Body of pancreas (tissue), 4 donors: ENCODE results near the gene MEX3B. TPM values are rescaled to one million over a fixed set of nuclear protein-coding genes. Genes with fewer than 3 reads are reported as not detected.
"Not testable (repeated sequence)": the region's sequence is repeated elsewhere in the genome, so short reads cannot be mapped to it uniquely, and the experiment has no call there.

Experiments
- ATAC-seq: fragments of 150-250 bp; one replicate; pipeline ENCODE4 v1.9.1; 2016
- DNase-seq, 4 donors: peaks; one replicate each; pipeline ENCODE4 v3.0.0-alpha.2; 2019
- H3K27ac ChIP-seq, 4 donors: fragments of 200-600 bp; sonication (generic); 1 replicate in 3 of 4; 2 replicates in 1 of 4; pipeline versions ENCODE4 v1.5.1 to v1.6.1; 2016 to 2019; ENCODE audit warnings: mild to moderate bottlenecking in 1 of 4, mixed read lengths in 1 of 4, moderate library complexity in 1 of 4
- H3K27me3 ChIP-seq, 2 donors: fragments of 200-600 bp; sonication (generic); one replicate each; pipeline ENCODE4 v1.6.0; 2016; ENCODE audit warnings: mild to moderate bottlenecking in 1 of 2
- H3K36me3 ChIP-seq, 2 donors: fragments of 200-600 bp; sonication (generic); replicated peaks in 1 of 2; 2 replicates each; pipeline ENCODE4 v1.5.1; 2016; ENCODE audit warnings: low read depth in 2 of 2; ENCODE audit not compliant: insufficient read depth in 1 of 2
- H3K4me1 ChIP-seq: fragments of 200-600 bp; sonication (generic); one replicate; pipeline ENCODE4 v1.6.0; 2016
- H3K4me3 ChIP-seq, 2 donors: fragments of 200-600 bp; sonication (generic); 1 replicate in 1 of 2; 2 replicates in 1 of 2; pipeline ENCODE4 v1.5.1; 2016 to 2019
- H3K9me3 ChIP-seq, 3 donors: fragments of 200-600 bp; sonication (generic); 1 replicate in 2 of 3; 2 replicates in 1 of 3; pipeline ENCODE4 v1.5.1; 2016
- CTCF ChIP-seq, 7 experiments: fragments of 450-650 bp in 4 of 7; fragments of 200-600 bp in 3 of 7; sonication (generic) in 3 of 7; IDR thresholded peaks; one replicate each; pipeline ENCODE4 v1.5.1; 2016 to 2019; ENCODE audit warnings: antibody characterized with exemption in 7 of 7
- POLR2A ChIP-seq, 3 donors: fragments of 450-650 bp; IDR thresholded peaks; one replicate each; pipeline ENCODE4 v1.6.1; 2016; ENCODE audit warnings: antibody characterized with exemption in 3 of 3, mild to moderate bottlenecking in 2 of 3
- WGBS, 2 donors: methylation state at CpG; one replicate each; pipeline ENCODE4 v1.1.5; 2017; 5-methylcytosine and 5-hydroxymethylcytosine counted together
- intact Hi-C: fragments of 100-400 bp; cut with DNase I; formaldehyde crosslinking; loops from one replicate; pipeline ENCODE4 v1.15.1; 2023
- total RNA-seq, 2 donors: library from RNA; depleted of rRNA; stranded (reverse); fragments of >200 nt; gene quantifications; one replicate each; pipeline ENCODE4 v1.1.0, GENCODE V29; 2016

The MEX3B gene
- total RNA-seq, 2 donors from 2014 or later, result 0.52 TPM; not detected in 1

- Histone ChIP-seq H3K4me3 (no peak overlapping the region), H3K27ac (no peak overlapping the region), H3K36me3 (no peaks in the 10 kb centered on the region), H3K4me1 (peaks cover 20% of the 10 kb centered on the region), H3K27me3 (peaks cover 0 to 9% of the 10 kb centered on the region in 2 donors), H3K9me3 (no peaks in the 10 kb centered on the region)
- ATAC-seq (no peak), DNase-seq (no peak)
- TF ChIP-seq CTCF (IDR thresholded peaks at IDR 0.05) (no peak), POLR2A (IDR thresholded peaks at IDR 0.05) (no peak)
- WGBS, 2 donors, result 90 to 94% methylated on average over 7 of the region's 7 CpGs
- intact Hi-C loops, result no loop called here
Measured at GRCh38 chr15:82039871-82040270, 5.9 kb downstream of the MEX3B start.

GRCh38 chr15:82036461-82036860 is 9.4 kb downstream of the MEX3B start:
- no peak for DNase-seq
- intact Hi-C loops, result no loop called here
- no peak overlapping the region for H3K4me3 ChIP-seq
- H3K36me3 ChIP-seq, result no peaks in the 10 kb centered on the region
- no peak overlapping the region for H3K27ac ChIP-seq
- no peaks in the 10 kb centered on the region for H3K27me3 ChIP-seq
- H3K9me3 ChIP-seq, result no peaks in the 10 kb centered on the region
- no peak for ATAC-seq
- TF ChIP-seq CTCF (IDR thresholded peaks at IDR 0.05) (no peak), POLR2A (IDR thresholded peaks at IDR 0.05) (no peak)
- WGBS, 2 donors, result 69% methylated on average over 7 of the region's 7 CpGs
- H3K4me1 ChIP-seq, result peaks cover 9% of the 10 kb centered on the region

DNA sequence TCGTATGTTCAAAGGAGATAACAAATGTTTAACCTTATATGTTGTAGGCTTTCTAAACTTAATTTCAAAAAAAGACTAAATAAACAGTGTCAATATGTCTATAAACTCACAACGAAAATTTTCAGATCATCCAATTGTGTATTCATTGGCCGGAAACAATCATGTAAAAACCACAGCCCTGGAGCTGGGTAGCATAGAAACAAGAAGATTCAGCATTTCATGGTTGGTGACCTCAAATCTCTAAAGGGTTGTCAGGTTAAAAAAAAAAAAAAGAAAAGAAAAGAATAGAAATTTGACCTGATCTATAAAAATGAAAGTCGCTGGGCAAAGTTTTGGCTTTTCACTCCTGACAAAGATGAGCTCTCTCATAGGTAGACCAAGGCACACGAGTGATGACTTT is 13.9 kb downstream of the MEX3B start:
- ATAC-seq (no peak), DNase-seq (no peak)
- H3K9me3 ChIP-seq, result no peaks in the 10 kb centered on the region
- intact Hi-C loops, result no loop called here
- no peaks in the 10 kb centered on the region for H3K27me3 ChIP-seq
- H3K27ac ChIP-seq, result no peak overlapping the region
- TF ChIP-seq POLR2A (IDR thresholded peaks at IDR 0.05), result no peak
- no peak for TF ChIP-seq CTCF (IDR thresholded peaks at IDR 0.05)
- H3K4me3 ChIP-seq, result no peak overlapping the region
- no peaks in the 10 kb centered on the region for H3K4me1 ChIP-seq
- WGBS, 2 donors, result 57 to 62% methylated on average over 5 of the region's 5 CpGs
- no peaks in the 10 kb centered on the region for H3K36me3 ChIP-seq

DNA sequence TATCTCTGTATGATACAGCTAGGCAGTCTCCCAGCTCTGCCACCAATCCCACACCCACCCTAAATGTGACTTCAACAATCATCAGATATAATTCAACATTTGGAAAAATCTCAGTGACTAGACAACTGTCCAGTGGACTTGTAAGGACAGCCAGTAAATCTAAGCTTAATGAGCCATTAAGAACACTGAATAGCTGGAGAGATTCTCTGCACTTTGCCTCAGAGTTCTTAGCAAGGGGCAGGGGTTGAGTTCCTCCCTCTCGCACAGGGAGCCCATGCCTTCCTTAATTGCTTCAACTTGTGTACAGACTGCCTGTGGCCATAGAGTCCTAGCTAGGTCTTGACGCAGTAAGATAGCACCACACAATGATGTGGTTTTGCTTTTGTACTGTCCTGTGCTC is 15.6 kb downstream of the MEX3B start:
- Histone ChIP-seq H3K9me3 (no peaks in the 10 kb centered on the region), H3K27ac (no peak overlapping the region), H3K4me1 (no peaks in the 10 kb centered on the region), H3K4me3 (no peak overlapping the region), H3K36me3 (no peaks in the 10 kb centered on the region), H3K27me3 (no peaks in the 10 kb centered on the region)
- ATAC-seq (no peak), DNase-seq (no peak)
- TF ChIP-seq CTCF (IDR thresholded peaks at IDR 0.05) (no peak), POLR2A (IDR thresholded peaks at IDR 0.05) (no peak)
- 90% methylated on average over 2 of the region's 2 CpGs for WGBS, 2 donors
- intact Hi-C loops, result no loop called here

GRCh38 chr15:82028163-82028562 is 17.7 kb downstream of the MEX3B start:
- 68 to 71% methylated on average over 5 of the region's 5 CpGs for WGBS, 2 donors
- DNase-seq, ATAC-seq, intact Hi-C loops, H3K4me3 ChIP-seq, H3K9me3 ChIP-seq, H3K27ac ChIP-seq, H3K27me3 ChIP-seq, H3K4me1 ChIP-seq, H3K36me3 ChIP-seq: not testable (repeated sequence)
